Measurements from ENCODE around the gene HTR7.
"Not testable (repeated sequence)": the region's sequence is repeated elsewhere in the genome, so short reads cannot be mapped to it uniquely, and the experiment has no call there.

Gene HTR7

GRCh38 chr10:90887555-90887954 lies 29.7 kb upstream of the HTR7 start:
- Histone ChIP-seq H2BK15ac (ENCODE audit: low read depth, poor library complexity, severe bottlenecking) (no peak overlapping the region), H3K27ac (ENCODE audit: low read length, poor library complexity, severe bottlenecking) (no peak overlapping the region), H2BK5ac (ENCODE audit: low read depth, low read length, poor library complexity, severe bottlenecking) (no peak overlapping the region), H3K4me3 (ENCODE audit: insufficient read depth in 1 of 2, low read depth in 1 of 2, low read length in 2 of 2) (no peak overlapping the region), H3K9me3 (ENCODE audit: control insufficient read depth, low read length) (no peaks in the 10 kb centered on the region), H2AFZ (ENCODE audit: low read depth, low read length) (no peak overlapping the region), H3K27me3 (ENCODE audit: control insufficient read depth in 1 of 2, insufficient read depth in 1 of 2, low read length in 2 of 2) (no peaks in the 10 kb centered on the region), H3K4me1 (ENCODE audit: control insufficient read depth, insufficient read depth, low read depth, low read length) (no peaks in the 10 kb centered on the region), H2BK120ac (ENCODE audit: low read depth, low read length) (no peak overlapping the region), H3K9ac (ENCODE audit: low read length) (no peak overlapping the region), H2BK12ac (ENCODE audit: low read length in 2 of 2) (no peak overlapping the region), H4K8ac (ENCODE audit: low read length) (no peak overlapping the region), H2AK5ac (ENCODE audit: low read length, severe bottlenecking) (no peak overlapping the region), H4K91ac (ENCODE audit: low read length) (no peak overlapping the region), H3K79me1 (replicated peaks; ENCODE audit: low read length, poor library complexity, severe bottlenecking) (peaks cover 10% of the 10 kb centered on the region), H3K4ac (ENCODE audit: low read depth in 1 of 2, low read length in 2 of 2) (no peak overlapping the region), H3K23ac (ENCODE audit: low read length in 2 of 2) (no peak overlapping the region), H3K18ac (ENCODE audit: low read depth in 1 of 2, low read length in 2 of 2) (no peak overlapping the region), H3K36me3 (ENCODE audit: control insufficient read depth in 1 of 2, insufficient read depth in 2 of 2, low read depth in 1 of 2, low read length in 2 of 2) (peaks cover 7 to 67% of the 10 kb centered on the region in 2 experiments), H3K4me2 (ENCODE audit: low read length, poor library complexity, severe bottlenecking) (no peak overlapping the region), H3K14ac (ENCODE audit: low read length in 2 of 2) (no peak overlapping the region)
- 94% methylated on average over 4 of the region's 6 CpGs for WGBS
- no peak for DNase-seq

- Histone ChIP-seq H3K27me3 (ENCODE audit: control insufficient read depth in 1 of 2, insufficient read depth in 1 of 2, low read length in 2 of 2) (no peaks in the 10 kb centered on the region), H2AFZ (ENCODE audit: low read depth, low read length) (no peak overlapping the region), H3K4me3 (ENCODE audit: insufficient read depth in 1 of 2, low read depth in 1 of 2, low read length in 2 of 2) (no peak overlapping the region), H3K4me1 (ENCODE audit: control insufficient read depth, insufficient read depth, low read depth, low read length) (no peaks in the 10 kb centered on the region), H3K79me1 (replicated peaks; ENCODE audit: low read length, poor library complexity, severe bottlenecking) (peaks cover 8% of the 10 kb centered on the region), H3K23ac (ENCODE audit: low read length in 2 of 2) (no peak overlapping the region), H3K27ac (ENCODE audit: low read length, poor library complexity, severe bottlenecking) (no peak overlapping the region), H3K14ac (ENCODE audit: low read length in 2 of 2) (no peak overlapping the region), H3K9ac (ENCODE audit: low read length) (peak overlapping the region; percentile 7), H2BK5ac (ENCODE audit: low read depth, low read length, poor library complexity, severe bottlenecking) (no peak overlapping the region), H4K8ac (ENCODE audit: low read length) (no peak overlapping the region), H3K9me3 (ENCODE audit: control insufficient read depth, low read length) (no peaks in the 10 kb centered on the region), H3K4me2 (ENCODE audit: low read length, poor library complexity, severe bottlenecking) (no peak overlapping the region), H3K36me3 (ENCODE audit: control insufficient read depth in 1 of 2, insufficient read depth in 2 of 2, low read depth in 1 of 2, low read length in 2 of 2) (peaks cover 7 to 58% of the 10 kb centered on the region in 2 experiments), H4K91ac (ENCODE audit: low read length) (no peak overlapping the region), H3K18ac (ENCODE audit: low read depth in 1 of 2, low read length in 2 of 2) (no peak overlapping the region), H2BK120ac (ENCODE audit: low read depth, low read length) (no peak overlapping the region), H2AK5ac (ENCODE audit: low read length, severe bottlenecking) (no peak overlapping the region), H3K4ac (ENCODE audit: low read depth in 1 of 2, low read length in 2 of 2) (no peak overlapping the region), H2BK12ac (ENCODE audit: low read length in 2 of 2) (no peak overlapping the region), H2BK15ac (ENCODE audit: low read depth, poor library complexity, severe bottlenecking) (no peak overlapping the region)
- 100% methylated on average over 1 of the region's 1 CpG for WGBS
- peak; percentile 76 for DNase-seq
These were observed 27.3 kb upstream of the HTR7 start for GRCh38 chr10:90885176-90885575.

- no peak overlapping the region for H3K4me2 ChIP-seq (ENCODE audit: low read length, poor library complexity, severe bottlenecking)
- no peak overlapping the region for H3K27ac ChIP-seq (ENCODE audit: low read length, poor library complexity, severe bottlenecking)
- H2AK5ac ChIP-seq (ENCODE audit: low read length, severe bottlenecking), result no peak overlapping the region
- H3K79me1 ChIP-seq (replicated peaks; ENCODE audit: low read length, poor library complexity, severe bottlenecking), result peaks cover 8% of the 10 kb centered on the region
- no peak overlapping the region for H3K4ac ChIP-seq (ENCODE audit: low read depth in 1 of 2, low read length in 2 of 2)
- no peak overlapping the region for H4K91ac ChIP-seq (ENCODE audit: low read length)
- H3K4me3 ChIP-seq (ENCODE audit: insufficient read depth in 1 of 2, low read depth in 1 of 2, low read length in 2 of 2), result no peak overlapping the region
- no peak overlapping the region for H2BK12ac ChIP-seq (ENCODE audit: low read length in 2 of 2)
- no peak overlapping the region for H2BK5ac ChIP-seq (ENCODE audit: low read depth, low read length, poor library complexity, severe bottlenecking)
- H3K9me3 ChIP-seq (ENCODE audit: control insufficient read depth, low read length), result no peaks in the 10 kb centered on the region
- no peak for DNase-seq
- H2BK15ac ChIP-seq (ENCODE audit: low read depth, poor library complexity, severe bottlenecking), result no peak overlapping the region
- WGBS, result 100% methylated on average over 1 of the region's 3 CpGs
- no peaks in the 10 kb centered on the region for H3K27me3 ChIP-seq (ENCODE audit: control insufficient read depth in 1 of 2, insufficient read depth in 1 of 2, low read length in 2 of 2)
- H3K14ac ChIP-seq (ENCODE audit: low read length in 2 of 2), result no peak overlapping the region
- no peak overlapping the region for H4K8ac ChIP-seq (ENCODE audit: low read length)
- no peaks in the 10 kb centered on the region for H3K4me1 ChIP-seq (ENCODE audit: control insufficient read depth, insufficient read depth, low read depth, low read length)
- no peak overlapping the region for H2BK120ac ChIP-seq (ENCODE audit: low read depth, low read length)
- H3K36me3 ChIP-seq (ENCODE audit: control insufficient read depth in 1 of 2, insufficient read depth in 2 of 2, low read depth in 1 of 2, low read length in 2 of 2), result peaks cover 7 to 59% of the 10 kb centered on the region in 2 experiments
- H2AFZ ChIP-seq (ENCODE audit: low read depth, low read length), result no peak overlapping the region
- no peak overlapping the region for H3K23ac ChIP-seq (ENCODE audit: low read length in 2 of 2)
- H3K18ac ChIP-seq (ENCODE audit: low read depth in 1 of 2, low read length in 2 of 2), result no peak overlapping the region
- peak overlapping the region; percentile 7 for H3K9ac ChIP-seq (ENCODE audit: low read length)
These were observed 26.6 kb upstream of the HTR7 start for GRCh38 chr10:90884431-90884830.

GRCh38 chr10:90880059-90880719 lies 22.4 kb upstream of the HTR7 start:
- DNase-seq, result peak; percentile 57
- not testable (repeated sequence) for H3K18ac ChIP-seq (ENCODE audit: low read depth in 1 of 2, low read length in 2 of 2); H3K27ac ChIP-seq (ENCODE audit: low read length, poor library complexity, severe bottlenecking); H3K14ac ChIP-seq (ENCODE audit: low read length in 2 of 2); H3K27me3 ChIP-seq (ENCODE audit: control insufficient read depth in 1 of 2, insufficient read depth in 1 of 2, low read length in 2 of 2); H2BK120ac ChIP-seq (ENCODE audit: low read depth, low read length); H2BK12ac ChIP-seq (ENCODE audit: low read length in 2 of 2); H3K4me2 ChIP-seq (ENCODE audit: low read length, poor library complexity, severe bottlenecking); H3K23ac ChIP-seq (ENCODE audit: low read length in 2 of 2); H3K9ac ChIP-seq (ENCODE audit: low read length); H4K8ac ChIP-seq (ENCODE audit: low read length); H2AFZ ChIP-seq (ENCODE audit: low read depth, low read length); H4K91ac ChIP-seq (ENCODE audit: low read length); H2BK15ac ChIP-seq (ENCODE audit: low read depth, poor library complexity, severe bottlenecking); H3K4me3 ChIP-seq (ENCODE audit: insufficient read depth in 1 of 2, low read depth in 1 of 2, low read length in 2 of 2); H2BK5ac ChIP-seq (ENCODE audit: low read depth, low read length, poor library complexity, severe bottlenecking); H3K9me3 ChIP-seq (ENCODE audit: control insufficient read depth, low read length); H3K4ac ChIP-seq (ENCODE audit: low read depth in 1 of 2, low read length in 2 of 2); H2AK5ac ChIP-seq (ENCODE audit: low read length, severe bottlenecking); H3K4me1 ChIP-seq (ENCODE audit: control insufficient read depth, insufficient read depth, low read depth, low read length)
- Histone ChIP-seq H3K79me1 (replicated peaks; ENCODE audit: low read length, poor library complexity, severe bottlenecking) (peaks cover 15% of the 10 kb centered on the region), H3K36me3 (ENCODE audit: control insufficient read depth in 1 of 2, insufficient read depth in 2 of 2, low read depth in 1 of 2, low read length in 2 of 2) (peaks cover 9 to 64% of the 10 kb centered on the region in 2 experiments)
- WGBS, result 92% methylated on average over 6 of the region's 8 CpGs

Data from mesenchymal stem cell (in vitro differentiated cells and primary cell).